Tongue (tissue), 1 donor: Measurements from ENCODE around the gene STPG2. TPM values are rescaled to one million over a fixed set of nuclear protein-coding genes. Genes with fewer than 3 reads are reported as not detected.

ENCODE experiments used
- total RNA-seq: library from RNA; depleted of rRNA; stranded (reverse); fragments of >200 nt; gene quantifications from one replicate; pipeline ENCODE4 v1.2.3, GENCODE V29; 2014

Gene STPG2
- total RNA-seq, 1 donor from 2014 or later, result 0.31 TPM

Other genes starting within 250 kb of the STPG2 start
- gene RAP1GDS1, start 117.9 kb upstream of the STPG2 start, total RNA-seq, result 51.9 TPM